Esophagus squamous epithelium (tissue), 4 donors: ENCODE measurements around the gene DENND10.

ENCODE experiments used
- CTCF ChIP-seq, 6 experiments: fragments of 450-650 bp in 4 of 6; fragments of 200-600 bp in 2 of 6; sonication (generic) in 2 of 6; IDR thresholded peaks; one replicate each; pipeline ENCODE4 v1.5.1; 2016 to 2019; ENCODE audit warnings: antibody characterized with exemption in 6 of 6, mild to moderate bottlenecking in 4 of 6, moderate library complexity in 4 of 6
- POLR2A ChIP-seq, 4 donors: fragments of 450-650 bp; IDR thresholded peaks; one replicate each; pipeline ENCODE4 v1.6.1; 2017; ENCODE audit warnings: antibody characterized with exemption in 4 of 4, mild to moderate bottlenecking in 4 of 4, moderate library complexity in 3 of 4

GRCh38 chr10:119159332-119159731 lies 55.4 kb downstream of the DENND10 start:
- TF ChIP-seq CTCF (IDR thresholded peaks at IDR 0.05) = no peak
- no peak for TF ChIP-seq POLR2A (IDR thresholded peaks at IDR 0.05)
